GM21360 (cell line): ENCODE results near the gene TMEM163.

Source experiments
- ATAC-seq: cut with Tn5 transposase; IDR thresholded peaks from one replicate; pipeline ENCODE4 v1.9.1; 2021; ENCODE audit warnings: mild to moderate bottlenecking, moderate library complexity; ENCODE audit not compliant: unreplicated experiment

Gene TMEM163

GRCh38 chr2:134693359-134694330, 25.2 kb downstream of the TMEM163 start:
- no peak for ATAC-seq

- ATAC-seq: peak; percentile 63
Measured at GRCh38 chr2:134692499-134692898, 26.3 kb downstream of the TMEM163 start.

GRCh38 chr2:134690629-134691215, 28.1 kb downstream of the TMEM163 start:
- ATAC-seq: no peak

GRCh38 chr2:134689315-134689714, 29.5 kb downstream of the TMEM163 start:
- no peak for ATAC-seq

GRCh38 chr2:134685967-134686366, 32.8 kb downstream of the TMEM163 start:
- ATAC-seq: no peak

GRCh38 chr2:134683561-134684112, 35.2 kb downstream of the TMEM163 start:
- ATAC-seq: peak; percentile 63

- no peak for ATAC-seq
Measured at GRCh38 chr2:134682726-134683125, 36.1 kb downstream of the TMEM163 start.

GRCh38 chr2:134681201-134681600, 37.6 kb downstream of the TMEM163 start:
- no peak for ATAC-seq

DNA sequence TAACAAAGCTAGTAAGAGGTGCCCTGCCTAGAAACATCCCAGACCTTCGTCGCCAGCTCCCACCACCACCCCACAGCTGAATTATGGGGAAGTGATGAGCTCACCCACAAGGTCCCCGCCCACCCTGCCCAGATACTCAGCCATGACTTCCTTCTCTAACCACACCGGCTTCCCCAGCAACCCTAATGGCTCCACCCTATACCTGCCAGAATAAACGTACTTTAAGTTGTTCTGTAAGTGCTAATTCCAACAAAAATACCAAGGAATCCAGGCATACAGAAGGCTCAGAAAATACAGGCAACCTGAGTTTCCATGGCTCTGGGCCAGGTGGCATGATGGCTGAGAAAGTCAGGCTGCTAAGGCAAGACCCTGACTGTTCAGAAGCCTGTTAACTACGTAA, 39.1 kb downstream of the TMEM163 start:
- ATAC-seq: no peak

DNA sequence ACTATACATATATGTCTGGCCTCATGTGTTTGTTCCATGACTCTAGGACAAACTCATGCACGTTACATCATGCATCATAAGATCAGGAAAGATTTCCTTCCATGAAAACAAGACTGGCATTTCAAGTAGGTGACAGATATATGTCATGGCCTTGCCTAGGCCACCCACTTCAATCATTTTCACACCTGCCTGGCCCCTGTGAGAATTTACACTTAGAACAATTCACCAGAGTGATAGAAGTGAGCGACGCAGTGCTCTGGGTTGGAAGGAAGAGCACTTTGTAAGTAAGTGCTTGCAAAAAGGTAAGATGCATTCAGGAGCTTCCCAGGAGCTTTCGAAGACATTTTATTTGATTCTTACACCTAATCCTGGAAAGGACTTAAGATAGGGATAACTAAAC, 39.5 kb downstream of the TMEM163 start:
- ATAC-seq: no peak

- ATAC-seq: no peak
Measured at GRCh38 chr2:134677856-134678756, 40.7 kb downstream of the TMEM163 start.

GRCh38 chr2:134676960-134677359, 41.8 kb downstream of the TMEM163 start:
- ATAC-seq: no peak

GRCh38 chr2:134675314-134675713, 43.5 kb downstream of the TMEM163 start:
- ATAC-seq: no peak

GRCh38 chr2:134674687-134675086, 44.1 kb downstream of the TMEM163 start:
- no peak for ATAC-seq

GRCh38 chr2:134671513-134671912, 47.3 kb downstream of the TMEM163 start:
- ATAC-seq: no peak

DNA sequence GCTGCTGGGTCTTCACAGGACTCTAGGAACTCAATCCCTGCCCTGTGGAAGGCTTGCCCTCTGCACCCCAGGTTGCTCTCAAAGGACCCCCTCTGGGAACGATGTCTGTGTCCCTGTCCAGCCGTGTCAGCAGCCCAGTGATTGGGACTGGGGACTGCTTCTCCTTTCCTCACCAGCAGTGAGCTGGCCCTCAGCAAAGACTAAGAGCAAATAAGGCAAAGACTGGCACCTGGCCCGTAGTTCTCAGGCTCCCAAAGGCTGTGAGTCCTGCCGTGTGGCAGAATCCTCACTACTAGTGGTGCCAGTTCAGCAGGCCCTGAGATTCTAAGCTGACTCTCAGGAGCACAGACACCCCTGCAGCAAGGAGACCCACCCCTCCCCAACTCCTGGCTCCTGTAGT, 47.8 kb downstream of the TMEM163 start:
- no peak for ATAC-seq

- no peak for ATAC-seq
Measured at GRCh38 chr2:134669731-134670669, 48.8 kb downstream of the TMEM163 start.

DNA sequence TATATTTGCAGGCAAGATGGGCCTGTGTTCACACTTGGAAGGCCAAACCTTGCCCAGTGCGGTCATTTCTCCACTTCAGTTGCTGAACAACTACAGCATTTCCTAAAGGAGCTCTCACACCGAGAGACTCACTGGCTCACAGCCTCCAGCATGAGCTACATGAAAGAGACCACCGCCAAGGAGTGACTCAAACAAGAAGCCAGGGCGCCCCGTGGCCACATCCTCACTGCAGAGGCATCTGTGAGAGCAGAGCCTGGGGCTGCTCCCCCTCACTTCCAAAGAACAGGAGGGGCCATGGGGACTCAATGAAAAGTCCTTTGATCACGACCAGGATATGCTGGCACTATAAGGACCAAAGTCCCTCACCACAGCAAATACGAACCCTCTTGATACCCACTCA, 50.0 kb downstream of the TMEM163 start:
- ATAC-seq: no peak

DNA sequence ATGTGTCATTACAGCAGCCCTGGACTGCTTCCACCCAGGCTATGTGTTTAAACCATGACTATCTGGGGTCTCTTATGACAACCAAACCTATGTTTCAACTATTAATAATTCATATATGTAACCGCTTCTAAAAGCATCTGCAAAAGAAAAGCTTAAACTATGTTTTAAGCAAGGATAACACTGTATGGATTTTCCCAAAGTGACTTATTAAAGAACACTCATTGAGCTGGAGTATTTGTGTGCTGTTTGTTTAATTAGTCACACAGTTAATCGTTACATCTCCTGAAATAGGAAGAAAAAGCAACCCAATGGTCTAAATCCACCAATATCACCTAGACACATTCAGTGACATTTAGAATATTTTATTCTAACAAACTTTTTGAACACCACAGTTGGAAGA, 51.3 kb downstream of the TMEM163 start:
- no peak for ATAC-seq

DNA sequence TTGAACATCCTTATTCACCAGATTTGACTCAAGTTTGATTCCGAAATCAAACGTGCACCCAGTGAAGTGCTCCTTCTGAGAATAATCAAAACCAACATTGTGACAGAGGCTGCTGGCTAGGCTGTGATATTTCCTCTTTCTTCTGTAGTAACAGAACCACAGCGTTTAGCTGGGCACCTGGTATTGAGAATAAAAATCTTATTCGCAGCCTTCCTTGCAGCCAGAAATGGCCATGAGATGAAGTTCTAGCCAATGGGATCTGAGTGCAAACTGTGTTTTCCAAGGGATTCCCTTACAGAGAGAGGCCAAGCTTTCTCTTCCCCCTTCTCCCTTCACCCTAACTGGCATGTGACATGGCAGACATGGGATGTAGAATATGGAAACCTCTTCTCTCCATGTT, 51.7 kb downstream of the TMEM163 start:
- ATAC-seq: no peak
